Keratinocyte (primary cell): ENCODE results near the gene TMA7B. TPM values are rescaled to one million over a fixed set of nuclear protein-coding genes. Genes with fewer than 3 reads are reported as not detected.

Experiments used
- DNase-seq: peaks from one replicate; pipeline ENCODE4 v3.0.0-alpha.2; 2011; ENCODE audit warnings: low read depth, missing footprints, low spot score
- FAIRE-seq: peaks from 2 replicates; lab custom pipeline; 2011; peaks lifted over from hg19 to GRCh38; lab: Jason Lieb, UNC
- H2AFZ ChIP-seq: 2 replicates; pipeline ENCODE4 v1.6.0; 2012; ENCODE audit warnings: low read length, control low read depth, inconsistent platforms; ENCODE audit not compliant: control insufficient read depth
- H3K27ac ChIP-seq: 2 replicates; pipeline ENCODE4 v1.5.1; 2011; ENCODE audit warnings: low read length; ENCODE audit not compliant: control insufficient read depth, insufficient read depth
- H3K27me3 ChIP-seq: 3 replicates; pipeline ENCODE4 v1.6.0; 2011; ENCODE audit warnings: low read length; ENCODE audit not compliant: control insufficient read depth, insufficient read depth; ENCODE audit errors: extremely low read depth
- H3K36me3 ChIP-seq, 2 experiments: 2 replicates in 1 of 2; 3 replicates in 1 of 2; pipeline ENCODE4 v1.5.1; 2011; ENCODE audit warnings: low read length in 2 of 2, mild to moderate bottlenecking in 1 of 2; ENCODE audit not compliant: control insufficient read depth in 2 of 2, insufficient read depth in 2 of 2; ENCODE audit errors: extremely low read depth in 1 of 2
- H3K4me1 ChIP-seq: 3 replicates; pipeline ENCODE4 v1.5.1; 2011; ENCODE audit warnings: low read length; ENCODE audit not compliant: control insufficient read depth, insufficient read depth; ENCODE audit errors: extremely low read depth
- H3K4me2 ChIP-seq: 3 replicates; pipeline ENCODE4 v1.6.0; 2011; ENCODE audit warnings: low read depth, low read length; ENCODE audit not compliant: control insufficient read depth, insufficient read depth; ENCODE audit errors: extremely low read depth
- H3K4me3 ChIP-seq, 3 experiments: fragments of 200-600 bp in 1 of 3; sonication (generic) in 1 of 3; 2 replicates in 2 of 3; 3 replicates in 1 of 3; pipeline ENCODE4 v1.5.1; 2011 to 2016; ENCODE audit warnings: low read length in 3 of 3, mild to moderate bottlenecking in 3 of 3, control low read depth in 2 of 3, inconsistent platforms in 1 of 3, low read depth in 1 of 3, mixed read lengths in 1 of 3, mixed run types in 1 of 3, moderate library complexity in 1 of 3; ENCODE audit not compliant: control insufficient read depth in 2 of 3, insufficient read depth in 2 of 3; ENCODE audit errors: extremely low read depth in 1 of 3
- H3K79me2 ChIP-seq: 2 replicates; pipeline ENCODE4 v1.6.0; 2012; ENCODE audit warnings: low read length; ENCODE audit not compliant: control insufficient read depth, insufficient read depth
- H3K9ac ChIP-seq: 3 replicates; pipeline ENCODE4 v1.6.0; 2011; ENCODE audit warnings: low read length; ENCODE audit not compliant: control insufficient read depth, insufficient read depth; ENCODE audit errors: extremely low read depth
- H3K9me1 ChIP-seq: 3 replicates; pipeline ENCODE4 v1.6.0; 2011; ENCODE audit warnings: low read length; ENCODE audit not compliant: control insufficient read depth, insufficient read depth; ENCODE audit errors: extremely low read depth
- H3K9me3 ChIP-seq: 2 replicates; pipeline ENCODE4 v1.5.1; 2012; ENCODE audit warnings: low read depth, low read length; ENCODE audit not compliant: control insufficient read depth
- H4K20me1 ChIP-seq: 3 replicates; pipeline ENCODE4 v1.6.0; 2011; ENCODE audit warnings: low read length; ENCODE audit not compliant: control insufficient read depth, insufficient read depth; ENCODE audit errors: extremely low read depth
- EZH2 ChIP-seq: IDR thresholded peaks from one replicate; pipeline ENCODE4 v1.6.1; 2012; ENCODE audit warnings: inconsistent platforms, mild to moderate bottlenecking, low read length, moderate library complexity
- dilution Hi-C: fragments of 300-500 bp; cut with MboI; formaldehyde crosslinking; loops from one replicate; pipeline ENCODE4 v1.7.0; 2020; ENCODE audit warnings: low sequenced_read_pairs; ENCODE audit not compliant: extremely low pct_ligation_motif_present
- polyA plus RNA-seq, 5 experiments: library from polyadenylated mRNA; depleted of rRNA in 3 of 5; stranded (reverse) in 3 of 5; stranded (forward) in 1 of 5; unstranded in 1 of 5; fragments of >200 nt; gene quantifications; 1 replicate in 1 of 5; 2 replicates in 3 of 5; 3 replicates in 1 of 5; pipeline versions ENCODE4 v1.2.1 to v1.2.3, GENCODE V29; 2011 to 2012; ENCODE audit warnings: missing spikeins in 2 of 5, low read depth in 1 of 5, low replicate concordance in 1 of 5
- TF ChIP-seq, protein P1 (sequence below), 3 experiments: IDR thresholded peaks in 1 of 3; conservative IDR thresholded peaks in 1 of 3; optimal IDR thresholded peaks in 1 of 3; 2 replicates in 2 of 3; 3 replicates in 1 of 3; pipeline versions ENCODE3 to v1.5.1; 2011; ENCODE audit warnings: low read length in 3 of 3, mild to moderate bottlenecking in 3 of 3, moderate library complexity in 2 of 3, control low read depth in 1 of 3, inconsistent platforms in 1 of 3; ENCODE audit not compliant: insufficient read depth in 2 of 3; ENCODE audit errors: extremely low read depth in 1 of 3

The TMA7B gene
- polyA plus RNA-seq, 1 donor (not counting 4 experiments of a cell fraction or from before 2014, with no cell fraction given) = not detected

DNA sequence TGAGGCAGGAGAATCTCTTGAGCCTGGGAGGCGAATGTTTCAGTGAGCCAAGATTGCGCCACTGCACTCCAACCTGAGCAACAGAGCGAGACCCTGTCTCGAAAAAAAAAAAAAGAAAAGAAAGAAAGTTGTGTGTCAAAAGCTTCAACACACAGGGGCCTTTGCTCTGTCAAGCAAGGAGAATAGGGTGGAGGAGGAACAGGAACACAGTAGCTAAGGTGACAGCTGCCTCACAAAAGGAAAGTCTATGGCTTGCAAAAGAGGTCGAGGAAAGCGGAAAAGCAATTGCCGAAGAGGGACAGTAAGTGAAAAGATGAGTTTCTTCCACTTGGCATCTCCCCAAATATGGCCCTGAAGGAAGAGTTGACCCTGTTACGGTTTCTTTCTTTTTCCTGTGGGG, 26.5 kb upstream of the TMA7B start:
- Histone ChIP-seq H3K79me2 (no peaks in the 10 kb centered on the region), H3K9me1 (no peaks in the 10 kb centered on the region), H3K9ac (no peak overlapping the region), H3K9me3 (no peaks in the 10 kb centered on the region), H2AFZ (no peak overlapping the region), H3K27ac (no peak overlapping the region), H3K4me2 (no peak overlapping the region), H3K36me3 (no peaks in the 10 kb centered on the region), H3K27me3 (peaks cover 35% of the 10 kb centered on the region), H4K20me1 (no peaks in the 10 kb centered on the region), H3K4me1 (peaks cover 5% of the 10 kb centered on the region), H3K4me3 (no peak overlapping the region)
- dilution Hi-C loops = no loop called here
- FAIRE-seq = no peak
- TF ChIP-seq EZH2 = no peak
- TF ChIP-seq, protein P1, sequence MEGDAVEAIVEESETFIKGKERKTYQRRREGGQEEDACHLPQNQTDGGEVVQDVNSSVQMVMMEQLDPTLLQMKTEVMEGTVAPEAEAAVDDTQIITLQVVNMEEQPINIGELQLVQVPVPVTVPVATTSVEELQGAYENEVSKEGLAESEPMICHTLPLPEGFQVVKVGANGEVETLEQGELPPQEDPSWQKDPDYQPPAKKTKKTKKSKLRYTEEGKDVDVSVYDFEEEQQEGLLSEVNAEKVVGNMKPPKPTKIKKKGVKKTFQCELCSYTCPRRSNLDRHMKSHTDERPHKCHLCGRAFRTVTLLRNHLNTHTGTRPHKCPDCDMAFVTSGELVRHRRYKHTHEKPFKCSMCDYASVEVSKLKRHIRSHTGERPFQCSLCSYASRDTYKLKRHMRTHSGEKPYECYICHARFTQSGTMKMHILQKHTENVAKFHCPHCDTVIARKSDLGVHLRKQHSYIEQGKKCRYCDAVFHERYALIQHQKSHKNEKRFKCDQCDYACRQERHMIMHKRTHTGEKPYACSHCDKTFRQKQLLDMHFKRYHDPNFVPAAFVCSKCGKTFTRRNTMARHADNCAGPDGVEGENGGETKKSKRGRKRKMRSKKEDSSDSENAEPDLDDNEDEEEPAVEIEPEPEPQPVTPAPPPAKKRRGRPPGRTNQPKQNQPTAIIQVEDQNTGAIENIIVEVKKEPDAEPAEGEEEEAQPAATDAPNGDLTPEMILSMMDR (optimal IDR thresholded peaks at IDR 0.05 in 1 of 3, IDR thresholded peaks at IDR 0.05 in 1 of 3, conservative IDR thresholded peaks at IDR 0.05 in 1 of 3; ENCODE audit: extremely low read depth in 1 of 3, insufficient read depth in 2 of 3, low read length in 3 of 3) = no peak
- DNase-seq = no peak

DNA sequence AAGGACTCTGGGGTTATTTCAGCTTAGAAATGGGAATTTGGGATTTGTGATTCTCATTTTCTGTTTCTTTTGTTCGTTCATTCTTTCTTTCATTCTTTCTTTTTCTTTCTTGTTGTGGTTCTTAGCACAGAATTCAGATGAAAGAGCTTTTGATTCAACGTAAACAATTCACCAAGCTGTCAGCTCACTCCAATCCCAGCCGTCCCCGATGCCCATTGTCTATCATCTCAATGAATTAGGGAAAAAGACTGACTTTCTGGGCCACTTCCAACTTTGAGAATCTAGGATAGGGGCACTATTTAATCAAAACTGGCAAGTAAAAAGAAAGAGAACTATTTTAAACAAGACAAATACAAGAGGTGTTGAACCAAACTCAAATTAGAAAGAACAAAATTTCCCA, 25.1 kb upstream of the TMA7B start:
- no peak for FAIRE-seq
- Histone ChIP-seq H3K4me2 (no peak overlapping the region), H3K27me3 (peaks cover 39% of the 10 kb centered on the region), H3K27ac (no peak overlapping the region), H3K4me1 (no peaks in the 10 kb centered on the region), H3K9me1 (no peaks in the 10 kb centered on the region), H3K9me3 (no peaks in the 10 kb centered on the region), H3K4me3 (no peak overlapping the region), H3K79me2 (no peaks in the 10 kb centered on the region), H3K36me3 (no peaks in the 10 kb centered on the region), H4K20me1 (no peaks in the 10 kb centered on the region), H2AFZ (no peak overlapping the region), H3K9ac (no peak overlapping the region)
- TF ChIP-seq EZH2 = no peak
- dilution Hi-C loops = no loop called here
- no peak for DNase-seq

DNA sequence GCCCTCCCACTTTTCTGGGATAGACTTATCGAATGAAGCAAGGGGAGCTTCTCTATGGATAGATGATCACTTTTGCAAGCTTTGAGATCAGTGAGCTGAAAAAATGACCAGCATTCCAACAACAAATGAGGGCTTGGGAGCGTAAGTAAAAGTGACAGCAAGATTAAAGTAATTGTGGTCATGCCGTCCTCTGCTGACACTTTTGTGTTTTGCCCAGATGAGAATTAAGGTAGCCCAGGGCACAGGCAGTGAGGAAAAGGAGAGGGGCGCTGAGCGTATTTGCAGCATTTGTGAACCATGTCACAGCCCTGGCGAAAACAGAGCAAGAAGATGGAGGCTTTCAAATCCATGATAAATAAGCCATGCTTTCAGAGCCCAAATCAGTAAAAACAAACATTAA, 24.6 kb upstream of the TMA7B start:
- H4K20me1 ChIP-seq = no peaks in the 10 kb centered on the region
- TF ChIP-seq, protein P1 (optimal IDR thresholded peaks at IDR 0.05 in 1 of 3, IDR thresholded peaks at IDR 0.05 in 1 of 3, conservative IDR thresholded peaks at IDR 0.05 in 1 of 3; ENCODE audit: extremely low read depth in 1 of 3, insufficient read depth in 2 of 3, low read length in 3 of 3) = no peak
- TF ChIP-seq EZH2 = no peak
- H3K27ac ChIP-seq = no peak overlapping the region
- H3K4me1 ChIP-seq = no peaks in the 10 kb centered on the region
- DNase-seq (no peak), FAIRE-seq (no peak)
- H3K9ac ChIP-seq = no peak overlapping the region
- no peaks in the 10 kb centered on the region for H3K79me2 ChIP-seq
- H3K27me3 ChIP-seq = peaks cover 39% of the 10 kb centered on the region
- H3K4me2 ChIP-seq = no peak overlapping the region
- H3K4me3 ChIP-seq = no peak overlapping the region
- no peaks in the 10 kb centered on the region for H3K9me1 ChIP-seq
- dilution Hi-C loops = no loop called here
- H3K9me3 ChIP-seq = no peaks in the 10 kb centered on the region
- H3K36me3 ChIP-seq = no peaks in the 10 kb centered on the region
- H2AFZ ChIP-seq = no peak overlapping the region
